ENCODE data around the gene RBPJ. TPM values are rescaled to one million over a fixed set of nuclear protein-coding genes. Genes with fewer than 3 reads are reported as not detected.

Gene RBPJ
- total RNA-seq, 4 donors from 2014 or later = 67.1 to 80.2 (median 76.5) TPM

GRCh38 chr4:26368685-26369084 lies 47.9 kb downstream of the RBPJ start:
- Histone ChIP-seq H3K27me3 (no peaks in the 10 kb centered on the region), H3K4me1 (peaks cover 0 to 56% (median 22%) of the 10 kb centered on the region in 4 donors), H3K27ac (no peak overlapping the region), H3K4me3 (no peak overlapping the region), H3K9me3 (no peaks in the 10 kb centered on the region), H3K36me3 (peaks cover 0 to 9% (median 0%) of the 10 kb centered on the region in 3 donors)
- no peak for TF ChIP-seq POLR2A (IDR thresholded peaks at IDR 0.05)
- TF ChIP-seq EP300 (IDR thresholded peaks at IDR 0.05) = no peak
- no peak for TF ChIP-seq CTCF (IDR thresholded peaks at IDR 0.05)
- DNase-seq (ENCODE audit: low spot score in 2 of 2) = no peak

- 69 to 70% methylated on average over 2 of the region's 2 CpGs for WGBS, 2 donors
- H3K9me3 ChIP-seq = no peaks in the 10 kb centered on the region
- H3K27me3 ChIP-seq = no peaks in the 10 kb centered on the region
- H3K36me3 ChIP-seq = peaks cover 0 to 9% (median 0%) of the 10 kb centered on the region in 3 donors
- no peak overlapping the region for H3K4me3 ChIP-seq
- no peak for DNase-seq (ENCODE audit: low spot score in 2 of 2)
- TF ChIP-seq POLR2A (IDR thresholded peaks at IDR 0.05) = no peak
- no peak for TF ChIP-seq EP300 (IDR thresholded peaks at IDR 0.05)
- no peak for TF ChIP-seq CTCF (IDR thresholded peaks at IDR 0.05)
- peaks cover 0 to 51% (median 22%) of the 10 kb centered on the region in 4 donors for H3K4me1 ChIP-seq
- peak overlapping the region in 1 of 4 donors; percentile 24 for H3K27ac ChIP-seq
Measured at GRCh38 chr4:26369132-26369531, 48.3 kb downstream of the RBPJ start.

DNA sequence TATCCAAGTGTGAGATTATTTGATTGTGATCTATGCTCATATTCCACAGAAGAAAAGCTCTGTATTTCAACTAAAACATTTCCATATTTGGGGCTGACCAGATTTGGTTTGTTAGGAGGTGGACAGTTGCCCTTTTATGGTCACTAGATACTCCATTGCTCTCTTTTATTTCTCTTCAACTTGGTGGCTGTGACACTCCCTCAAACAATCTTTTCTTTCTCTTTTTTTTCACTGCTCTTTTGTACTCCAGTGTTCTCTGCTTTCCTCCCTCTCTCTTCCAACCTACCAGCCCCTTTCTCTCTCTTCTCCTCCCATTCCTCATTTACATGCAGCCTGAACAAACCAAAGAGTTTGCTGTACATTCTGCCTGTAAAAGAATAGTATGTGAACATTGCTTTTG lies 48.8 kb downstream of the RBPJ start:
- no peak for TF ChIP-seq EP300 (IDR thresholded peaks at IDR 0.05)
- no peak for TF ChIP-seq CTCF (IDR thresholded peaks at IDR 0.05)
- no peak for TF ChIP-seq POLR2A (IDR thresholded peaks at IDR 0.05)
- peaks cover 0 to 9% (median 0%) of the 10 kb centered on the region in 3 donors for H3K36me3 ChIP-seq
- no peak for DNase-seq (ENCODE audit: low spot score in 2 of 2)
- H3K27me3 ChIP-seq = no peaks in the 10 kb centered on the region
- peak overlapping the region in 1 of 4 donors; percentile 24 for H3K27ac ChIP-seq
- H3K4me1 ChIP-seq = peaks cover 0 to 50% (median 22%) of the 10 kb centered on the region in 4 donors
- no peak overlapping the region for H3K4me3 ChIP-seq
- H3K9me3 ChIP-seq = no peaks in the 10 kb centered on the region

GRCh38 chr4:26372076-26372475 lies 51.3 kb downstream of the RBPJ start:
- H3K4me1 ChIP-seq = peaks cover 0 to 57% (median 22%) of the 10 kb centered on the region in 4 donors
- no peaks in the 10 kb centered on the region for H3K9me3 ChIP-seq
- DNase-seq (ENCODE audit: low spot score in 2 of 2) = no peak
- peaks cover 0 to under 1% (median 0%) of the 10 kb centered on the region in 3 donors for H3K36me3 ChIP-seq
- H3K4me3 ChIP-seq = no peak overlapping the region
- 97 to 99% methylated on average over 3 of the region's 3 CpGs for WGBS, 2 donors
- H3K27me3 ChIP-seq = no peaks in the 10 kb centered on the region
- H3K27ac ChIP-seq = no peak overlapping the region
- TF ChIP-seq EP300 (IDR thresholded peaks at IDR 0.05) (no peak), POLR2A (IDR thresholded peaks at IDR 0.05) (no peak), CTCF (IDR thresholded peaks at IDR 0.05) (no peak)

GRCh38 chr4:26372525-26373172 lies 51.8 kb downstream of the RBPJ start:
- H3K4me1 ChIP-seq = peaks cover 0 to 57% (median 22%) of the 10 kb centered on the region in 4 donors
- H3K27me3 ChIP-seq = no peaks in the 10 kb centered on the region
- peak in 1 of 2 donors; percentile 23 for DNase-seq (ENCODE audit: low spot score in 2 of 2)
- H3K4me3 ChIP-seq = no peak overlapping the region
- no peak overlapping the region for H3K27ac ChIP-seq
- WGBS, 2 donors = 43 to 45% methylated on average over 5 of the region's 5 CpGs
- TF ChIP-seq POLR2A (IDR thresholded peaks at IDR 0.05) (no peak), EP300 (IDR thresholded peaks at IDR 0.05) (no peak), CTCF (IDR thresholded peaks at IDR 0.05) (no peak)
- H3K36me3 ChIP-seq = no peaks in the 10 kb centered on the region
- no peaks in the 10 kb centered on the region for H3K9me3 ChIP-seq

Measured in tibial nerve (tissue), 4 donors.